HL-60 (cell line): ENCODE results near the gene WNT6.

ENCODE experiments used
- DNase-seq, 2 experiments: peaks; one replicate each; pipeline ENCODE4 v3.0.0-alpha.2; 2010 to 2020; ENCODE audit warnings: low read depth in 1 of 2, low spot score in 1 of 2
- H3K27ac ChIP-seq: fragments of 250-450 bp; sonication (Bioruptor Pico); replicated peaks from 2 replicates; pipeline ENCODE4 v1.5.1; 2020; ENCODE audit warnings: mild to moderate bottlenecking, moderate library complexity
- H3K27me3 ChIP-seq: fragments of 250-450 bp; sonication (Bioruptor Pico); 2 replicates; pipeline ENCODE4 v1.5.1; 2021; ENCODE audit warnings: mild to moderate bottlenecking, moderate library complexity; ENCODE audit not compliant: insufficient read depth, poor library complexity, severe bottlenecking
- H3K4me3 ChIP-seq: replicated peaks from 2 replicates; pipeline ENCODE4 v1.5.1; 2011; ENCODE audit warnings: mild to moderate bottlenecking, control low read depth, low read length; ENCODE audit not compliant: insufficient read depth
- CTCF ChIP-seq: IDR thresholded peaks from one replicate; pipeline ENCODE4 v1.5.1; 2011; ENCODE audit warnings: low read length, control low read depth, inconsistent platforms; ENCODE audit not compliant: insufficient read depth
- GABPA ChIP-seq: IDR thresholded peaks from 2 replicates; pipeline ENCODE4 v1.6.1; 2012; ENCODE audit warnings: low read depth
- POLR2AphosphoS5 ChIP-seq: IDR thresholded peaks from 2 replicates; pipeline ENCODE4 v1.6.1; 2012; ENCODE audit warnings: low read depth
- REST ChIP-seq: IDR thresholded peaks from 2 replicates; pipeline ENCODE4 v1.6.1; 2012; ENCODE audit warnings: low read depth; ENCODE audit not compliant: insufficient replicate concordance
- SPI1 ChIP-seq: IDR thresholded peaks from 2 replicates; pipeline ENCODE4 v1.6.1; 2012; ENCODE audit warnings: low read depth, mild to moderate bottlenecking, borderline replicate concordance

Gene WNT6

GRCh38 chr2:218821605-218822211 is 37.9 kb upstream of the WNT6 start:
- no peaks in the 10 kb centered on the region for H3K27me3 ChIP-seq
- no peak overlapping the region for H3K4me3 ChIP-seq
- DNase-seq: no peak
- TF ChIP-seq SPI1 (no peak), GABPA (no peak), REST (no peak), CTCF (no peak), POLR2AphosphoS5 (no peak)
- H3K27ac ChIP-seq: no peak overlapping the region

GRCh38 chr2:218822622-218823021 is 37.0 kb upstream of the WNT6 start:
- no peak for TF ChIP-seq SPI1
- TF ChIP-seq POLR2AphosphoS5: no peak
- TF ChIP-seq CTCF: no peak
- TF ChIP-seq REST: no peak
- no peak for TF ChIP-seq GABPA
- DNase-seq: no peak
- Histone ChIP-seq H3K27ac (no peak overlapping the region), H3K4me3 (no peak overlapping the region), H3K27me3 (no peaks in the 10 kb centered on the region)

- Histone ChIP-seq H3K27me3 (no peaks in the 10 kb centered on the region), H3K27ac (no peak overlapping the region)
- TF ChIP-seq POLR2AphosphoS5 (no peak), REST (no peak), SPI1 (no peak), GABPA (no peak), CTCF (no peak)
Observed at GRCh38 chr2:218823196-218823855, 36.3 kb upstream of the WNT6 start.

More at GRCh38 chr2:218823196-218823855, 36.3 kb upstream of the WNT6 start:
- no peak for DNase-seq
- H3K4me3 ChIP-seq: no peak overlapping the region
